Esophagus squamous epithelium (tissue), 5 donors: Measurements from ENCODE around the gene AFF3. TPM values are rescaled to one million over a fixed set of nuclear protein-coding genes. Genes with fewer than 3 reads are reported as not detected.

Experiments
- DNase-seq: peaks from one replicate; lab custom pipeline; 2025; lab: John Stamatoyannopoulos, UW
- H3K27ac ChIP-seq, 4 donors: fragments of 200-600 bp; sonication (generic); one replicate each; pipeline ENCODE4 v1.5.1; 2016 to 2019; ENCODE audit warnings: mild to moderate bottlenecking in 1 of 4
- H3K27me3 ChIP-seq, 4 donors: fragments of 200-600 bp; sonication (generic); 1 replicate in 3 of 4; 2 replicates in 1 of 4; pipeline versions ENCODE4 v1.5.1 to v1.6.0; 2017 to 2021; ENCODE audit warnings: antibody characterized with exemption in 1 of 4
- H3K36me3 ChIP-seq, 3 donors: fragments of 200-600 bp; sonication (generic); one replicate each; pipeline ENCODE4 v1.5.1; 2016 to 2019
- H3K4me1 ChIP-seq, 3 donors: fragments of 200-600 bp; sonication (generic); one replicate each; pipeline ENCODE4 v1.5.1; 2017 to 2019
- H3K4me3 ChIP-seq, 4 donors: fragments of 200-600 bp; sonication (generic); 1 replicate in 3 of 4; 2 replicates in 1 of 4; pipeline ENCODE4 v1.5.1; 2016 to 2019; ENCODE audit warnings: mild to moderate bottlenecking in 2 of 4, moderate library complexity in 1 of 4
- H3K9me3 ChIP-seq, 3 donors: fragments of 200-600 bp; sonication (generic); one replicate each; pipeline ENCODE4 v1.5.1; 2016 to 2019
- CTCF ChIP-seq, 6 experiments: fragments of 450-650 bp in 4 of 6; fragments of 200-600 bp in 2 of 6; sonication (generic) in 2 of 6; IDR thresholded peaks; one replicate each; pipeline ENCODE4 v1.5.1; 2016 to 2019; ENCODE audit warnings: antibody characterized with exemption in 6 of 6, mild to moderate bottlenecking in 4 of 6, moderate library complexity in 4 of 6
- POLR2A ChIP-seq, 4 donors: fragments of 450-650 bp; IDR thresholded peaks; one replicate each; pipeline ENCODE4 v1.6.1; 2017; ENCODE audit warnings: antibody characterized with exemption in 4 of 4, mild to moderate bottlenecking in 4 of 4, moderate library complexity in 3 of 4
- WGBS, 2 donors: methylation state at CpG; one replicate each; pipeline ENCODE4 v1.1.5; 2018; 5-methylcytosine and 5-hydroxymethylcytosine counted together
- intact Hi-C: fragments of 100-400 bp; cut with DNase I; formaldehyde crosslinking; loops from one replicate; pipeline ENCODE4 v1.15.0; 2022
- total RNA-seq, 4 donors: library from RNA; depleted of rRNA; stranded (reverse); fragments of >200 nt; gene quantifications; one replicate each; pipeline ENCODE4 v1.1.0, GENCODE V29; 2016
- donor health status: DM: yes; HTN: yes; CAD: no.

AFF3 gene
- total RNA-seq, 4 donors from 2014 or later = 1.2 to 9.7 (median 3.8) TPM

DNA sequence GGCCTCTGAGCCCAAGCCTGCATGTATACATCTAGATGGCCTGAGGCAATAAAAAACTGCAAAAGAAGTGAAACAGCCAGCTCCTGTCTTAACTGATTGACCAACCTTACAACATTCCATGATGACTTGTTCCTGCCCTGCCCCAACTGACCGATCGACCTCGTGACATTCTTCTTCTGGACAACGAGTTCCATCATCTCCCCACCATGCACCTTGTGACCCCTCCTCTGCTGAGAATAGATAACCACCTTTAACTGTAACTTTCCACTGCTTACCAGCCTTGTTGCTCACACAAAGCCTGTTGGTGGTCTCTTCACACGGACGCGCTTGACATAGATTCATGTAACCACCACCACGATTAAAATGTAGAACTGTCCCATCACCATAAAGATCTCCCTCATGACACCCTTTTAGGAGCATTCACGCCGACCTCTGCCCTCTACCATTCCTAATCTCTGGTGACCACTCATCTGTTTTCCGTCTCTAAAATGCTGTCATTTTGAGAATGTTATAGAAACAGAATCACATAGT lies 532.5 kb downstream of the AFF3 start:
- Histone ChIP-seq H3K27ac (no peak overlapping the region), H3K4me3 (no peak overlapping the region), H3K9me3 (no peaks in the 10 kb centered on the region), H3K27me3 (no peaks in the 10 kb centered on the region), H3K4me1 (no peaks in the 10 kb centered on the region), H3K36me3 (no peaks in the 10 kb centered on the region)
- TF ChIP-seq POLR2A (IDR thresholded peaks at IDR 0.05) (no peak), CTCF (IDR thresholded peaks at IDR 0.05) (no peak)
- DNase-seq = no peak
- intact Hi-C loops = no loop called here
- 81 to 85% methylated on average over 11 of the region's 11 CpGs for WGBS, 2 donors

GRCh38 chr2:99608861-99609260 lies 533.5 kb downstream of the AFF3 start:
- no peak overlapping the region for H3K4me3 ChIP-seq
- H3K9me3 ChIP-seq = no peaks in the 10 kb centered on the region
- H3K36me3 ChIP-seq = no peaks in the 10 kb centered on the region
- DNase-seq = no peak
- intact Hi-C loops = no loop called here
- WGBS, 2 donors = 25 to 30% methylated on average over 1 of the region's 1 CpG
- H3K27ac ChIP-seq = no peak overlapping the region
- H3K27me3 ChIP-seq = no peaks in the 10 kb centered on the region
- H3K4me1 ChIP-seq = no peaks in the 10 kb centered on the region
- TF ChIP-seq CTCF (IDR thresholded peaks at IDR 0.05) = no peak
- TF ChIP-seq POLR2A (IDR thresholded peaks at IDR 0.05) = no peak

GRCh38 chr2:99607861-99608491 lies 534.4 kb downstream of the AFF3 start:
- 48 to 54% methylated on average over 4 of the region's 4 CpGs for WGBS, 2 donors
- H3K27me3 ChIP-seq = no peaks in the 10 kb centered on the region

DNA sequence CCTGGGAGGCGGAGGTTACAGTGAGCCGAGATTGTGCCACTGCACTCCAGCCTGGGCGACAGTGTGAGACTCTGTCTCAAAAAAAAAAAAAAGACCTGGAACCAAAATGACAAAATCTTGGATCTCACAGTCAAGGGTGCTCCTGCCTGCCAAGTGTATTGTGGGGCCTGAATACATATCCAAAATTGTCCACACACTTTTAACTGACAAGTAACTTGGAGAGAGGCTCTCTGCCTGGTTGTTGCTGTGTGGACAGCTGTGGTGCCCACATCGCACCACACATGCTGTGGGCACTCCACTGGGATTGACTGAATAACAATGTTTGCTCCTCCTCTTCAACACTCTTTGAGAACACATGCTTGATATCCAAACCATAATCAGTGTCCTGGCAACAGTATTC lies 534.9 kb downstream of the AFF3 start:
- Histone ChIP-seq H3K36me3 (no peaks in the 10 kb centered on the region), H3K4me1 (no peaks in the 10 kb centered on the region), H3K27ac (no peak overlapping the region), H3K27me3 (no peaks in the 10 kb centered on the region), H3K4me3 (no peak overlapping the region), H3K9me3 (no peaks in the 10 kb centered on the region)
- TF ChIP-seq POLR2A (IDR thresholded peaks at IDR 0.05) (no peak), CTCF (IDR thresholded peaks at IDR 0.05) (no peak)
- WGBS, 2 donors = 65 to 80% methylated on average over 3 to 4 of the region's 4 CpGs
- intact Hi-C loops = no loop called here
- DNase-seq = no peak

More at GRCh38 chr2:99607861-99608491, 534.4 kb downstream of the AFF3 start:
- Histone ChIP-seq H3K4me1 (no peaks in the 10 kb centered on the region), H3K27ac (no peak overlapping the region), H3K4me3 (no peak overlapping the region), H3K9me3 (no peaks in the 10 kb centered on the region), H3K36me3 (no peaks in the 10 kb centered on the region)
- TF ChIP-seq POLR2A (IDR thresholded peaks at IDR 0.05) = no peak
- intact Hi-C loops = no loop called here
- DNase-seq = no peak

DNA sequence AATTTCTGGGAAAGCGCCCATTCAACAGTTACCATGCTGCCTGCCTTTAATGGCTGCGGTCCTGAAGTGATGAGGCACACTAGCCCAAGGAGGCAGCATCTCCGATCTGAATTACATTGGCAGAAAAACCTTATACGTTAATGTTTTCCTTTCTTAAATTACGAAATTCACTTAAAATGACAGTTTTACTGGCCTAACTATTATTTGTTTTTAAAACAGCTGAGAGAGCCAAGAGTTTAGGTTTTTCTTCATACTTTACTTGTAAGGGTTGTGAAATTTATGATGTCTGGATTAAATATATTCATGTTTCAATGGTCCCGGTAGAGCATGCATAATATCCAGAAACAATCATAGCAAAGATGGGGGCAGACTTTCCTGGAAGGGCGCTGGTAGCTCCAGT lies 537.4 kb downstream of the AFF3 start:
- H3K4me1 ChIP-seq = no peaks in the 10 kb centered on the region
- H3K27me3 ChIP-seq = peaks cover 0 to 20% (median 0%) of the 10 kb centered on the region in 4 donors
- intact Hi-C loops = no loop called here
- DNase-seq = no peak
- H3K4me3 ChIP-seq = no peak overlapping the region
- TF ChIP-seq CTCF (IDR thresholded peaks at IDR 0.05) (no peak), POLR2A (IDR thresholded peaks at IDR 0.05) (no peak)
- no peaks in the 10 kb centered on the region for H3K36me3 ChIP-seq
- 86 to 87% methylated on average over 7 of the region's 7 CpGs for WGBS, 2 donors
- H3K9me3 ChIP-seq = no peaks in the 10 kb centered on the region
- H3K27ac ChIP-seq = no peak overlapping the region
